Tibial artery (tissue), 4 donors: Measurements from ENCODE around the gene CLDN24.

Experiments used
- DNase-seq, 2 donors: peaks; one replicate each; pipeline ENCODE4 v3.0.0-alpha.2; 2019
- H3K27ac ChIP-seq, 2 donors: fragments of 200-600 bp; sonication (generic) in 1 of 2; 1 replicate in 1 of 2; 2 replicates in 1 of 2; pipeline ENCODE4 v1.5.1; 2018 to 2019; ENCODE audit warnings: mild to moderate bottlenecking in 1 of 2
- H3K27me3 ChIP-seq, 2 donors: fragments of 200-600 bp; sonication (generic) in 1 of 2; one replicate each; pipeline versions ENCODE4 v1.5.1 to v1.6.0; 2016 to 2019
- H3K36me3 ChIP-seq, 3 donors: fragments of 200-600 bp; sonication (generic) in 2 of 3; one replicate each; pipeline ENCODE4 v1.5.1; 2016 to 2019; ENCODE audit warnings: mild to moderate bottlenecking in 2 of 3
- H3K4me1 ChIP-seq, 4 donors: fragments of 200-600 bp; sonication (generic) in 2 of 4; 1 replicate in 3 of 4; 2 replicates in 1 of 4; pipeline ENCODE4 v1.5.1; 2016 to 2019
- H3K4me3 ChIP-seq, 2 donors: fragments of 200-600 bp; sonication (generic) in 1 of 2; 1 replicate in 1 of 2; 2 replicates in 1 of 2; pipeline ENCODE4 v1.5.1; 2018 to 2019; ENCODE audit warnings: mild to moderate bottlenecking in 2 of 2
- H3K9me3 ChIP-seq, 3 donors: fragments of 200-600 bp; sonication (generic) in 1 of 3; one replicate each; pipeline ENCODE4 v1.5.1; 2016 to 2019
- intact Hi-C: fragments of 100-400 bp; cut with DNase I; formaldehyde crosslinking; loops from one replicate; pipeline ENCODE4 v1.15.0; 2023; ENCODE audit warnings: low total_unique reads
- TF ChIP-seq, protein P1 (sequence below), 2 experiments: fragments of 200-600 bp in 1 of 2; fragments of 450-650 bp in 1 of 2; IDR thresholded peaks; one replicate each; pipeline ENCODE4 v1.5.1; 2017 to 2019; ENCODE audit warnings: antibody characterized with exemption in 2 of 2, mild to moderate bottlenecking in 1 of 2, moderate library complexity in 1 of 2

The CLDN24 gene

GRCh38 chr4:183314336-183314735 lies 7.9 kb downstream of the CLDN24 start:
- DNase-seq, result no peak
- H3K36me3 ChIP-seq, result peaks cover 33 to 57% (median 46%) of the 10 kb centered on the region in 3 donors
- no peaks in the 10 kb centered on the region for H3K27me3 ChIP-seq
- H3K4me1 ChIP-seq, result no peaks in the 10 kb centered on the region
- TF ChIP-seq, protein P1, sequence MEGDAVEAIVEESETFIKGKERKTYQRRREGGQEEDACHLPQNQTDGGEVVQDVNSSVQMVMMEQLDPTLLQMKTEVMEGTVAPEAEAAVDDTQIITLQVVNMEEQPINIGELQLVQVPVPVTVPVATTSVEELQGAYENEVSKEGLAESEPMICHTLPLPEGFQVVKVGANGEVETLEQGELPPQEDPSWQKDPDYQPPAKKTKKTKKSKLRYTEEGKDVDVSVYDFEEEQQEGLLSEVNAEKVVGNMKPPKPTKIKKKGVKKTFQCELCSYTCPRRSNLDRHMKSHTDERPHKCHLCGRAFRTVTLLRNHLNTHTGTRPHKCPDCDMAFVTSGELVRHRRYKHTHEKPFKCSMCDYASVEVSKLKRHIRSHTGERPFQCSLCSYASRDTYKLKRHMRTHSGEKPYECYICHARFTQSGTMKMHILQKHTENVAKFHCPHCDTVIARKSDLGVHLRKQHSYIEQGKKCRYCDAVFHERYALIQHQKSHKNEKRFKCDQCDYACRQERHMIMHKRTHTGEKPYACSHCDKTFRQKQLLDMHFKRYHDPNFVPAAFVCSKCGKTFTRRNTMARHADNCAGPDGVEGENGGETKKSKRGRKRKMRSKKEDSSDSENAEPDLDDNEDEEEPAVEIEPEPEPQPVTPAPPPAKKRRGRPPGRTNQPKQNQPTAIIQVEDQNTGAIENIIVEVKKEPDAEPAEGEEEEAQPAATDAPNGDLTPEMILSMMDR (IDR thresholded peaks at IDR 0.05), result no peak
- intact Hi-C loops, result no loop called here
- H3K27ac ChIP-seq, result no peak overlapping the region
- no peaks in the 10 kb centered on the region for H3K9me3 ChIP-seq
- H3K4me3 ChIP-seq, result no peak overlapping the region

GRCh38 chr4:183312841-183313240 lies 9.4 kb downstream of the CLDN24 start:
- DNase-seq, result no peak
- no peaks in the 10 kb centered on the region for H3K9me3 ChIP-seq

DNA sequence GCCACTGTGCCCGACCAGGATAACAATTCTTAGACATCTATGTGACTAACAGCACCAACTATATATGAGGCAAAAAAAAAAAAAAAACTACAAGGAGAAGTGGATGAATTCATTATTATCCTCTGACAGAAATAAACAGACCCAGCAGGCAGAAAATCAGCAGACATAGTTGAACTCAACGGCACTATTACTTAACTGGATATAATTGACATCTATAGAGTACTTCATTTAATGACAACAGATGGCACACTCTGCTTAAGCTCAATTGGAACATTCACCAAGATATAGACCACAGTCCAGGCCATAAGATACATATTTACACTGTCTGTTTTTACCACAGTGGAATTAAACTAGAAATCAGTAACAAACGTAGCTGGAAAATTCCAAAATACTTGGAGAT lies 15.4 kb downstream of the CLDN24 start:
- TF ChIP-seq, protein P1 (IDR thresholded peaks at IDR 0.05), result no peak
- no peak overlapping the region for H3K4me3 ChIP-seq
- no peak overlapping the region for H3K27ac ChIP-seq
- intact Hi-C loops, result no loop called here
- H3K36me3 ChIP-seq, result peaks cover 0 to 20% (median 16%) of the 10 kb centered on the region in 3 donors
- no peaks in the 10 kb centered on the region for H3K27me3 ChIP-seq
- no peaks in the 10 kb centered on the region for H3K4me1 ChIP-seq
- H3K9me3 ChIP-seq, result no peaks in the 10 kb centered on the region
- DNase-seq, result no peak

More at GRCh38 chr4:183312841-183313240, 9.4 kb downstream of the CLDN24 start:
- TF ChIP-seq, protein P1 (IDR thresholded peaks at IDR 0.05), result no peak
- Histone ChIP-seq H3K4me1 (no peaks in the 10 kb centered on the region), H3K36me3 (peaks cover 33 to 48% (median 44%) of the 10 kb centered on the region in 3 donors), H3K27ac (no peak overlapping the region), H3K27me3 (no peaks in the 10 kb centered on the region), H3K4me3 (no peak overlapping the region)
- intact Hi-C loops, result no loop called here

DNA sequence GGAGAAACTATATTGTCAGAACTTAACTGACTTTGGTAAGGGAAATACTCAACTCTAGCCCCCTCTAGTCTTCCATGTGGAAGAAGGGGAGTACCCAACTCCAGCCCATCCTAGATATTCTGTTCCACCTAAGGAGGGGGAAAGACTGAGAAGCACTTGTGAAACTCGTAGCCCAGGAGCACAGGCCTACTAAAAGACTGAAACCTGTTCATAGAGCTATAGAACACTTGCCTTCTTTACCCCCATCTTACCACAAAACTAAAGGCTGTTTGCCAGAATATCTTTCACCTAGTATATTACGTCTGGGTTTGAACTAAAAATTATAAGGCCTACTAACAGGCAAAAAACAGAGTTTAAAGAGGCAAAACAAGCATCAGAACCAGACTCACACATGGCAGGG lies 17.7 kb downstream of the CLDN24 start:
- Histone ChIP-seq H3K4me3 (no peak overlapping the region), H3K4me1 (no peaks in the 10 kb centered on the region), H3K9me3 (no peaks in the 10 kb centered on the region), H3K27ac (no peak overlapping the region), H3K27me3 (no peaks in the 10 kb centered on the region), H3K36me3 (peaks cover 7 to 19% (median 16%) of the 10 kb centered on the region in 3 donors)
- TF ChIP-seq, protein P1 (IDR thresholded peaks at IDR 0.05), result no peak
- intact Hi-C loops, result no loop called here
- DNase-seq, result no peak

DNA sequence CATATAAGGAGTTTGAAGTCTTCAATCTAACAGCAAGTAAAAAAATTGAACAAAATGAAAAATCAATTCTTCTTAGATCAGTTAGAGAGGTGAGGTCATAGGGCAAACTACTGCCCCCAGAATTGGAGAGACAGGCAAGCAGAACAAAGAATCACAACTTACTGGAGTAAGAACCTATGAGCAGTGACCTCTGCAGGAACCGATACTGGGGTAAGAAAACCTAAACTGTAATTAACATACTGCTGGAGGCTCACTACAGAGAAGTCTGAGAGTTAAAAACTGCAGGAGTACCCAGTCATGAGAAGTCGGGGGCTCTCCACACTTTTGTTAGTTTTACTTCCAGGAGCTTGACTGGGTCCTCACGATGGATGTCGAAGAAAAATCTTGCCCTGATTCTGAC lies 18.2 kb downstream of the CLDN24 start:
- Histone ChIP-seq H3K27me3 (no peaks in the 10 kb centered on the region), H3K27ac (no peak overlapping the region), H3K4me1 (no peaks in the 10 kb centered on the region), H3K36me3 (peaks cover 11 to 19% (median 16%) of the 10 kb centered on the region in 3 donors), H3K4me3 (no peak overlapping the region), H3K9me3 (no peaks in the 10 kb centered on the region)
- TF ChIP-seq, protein P1 (IDR thresholded peaks at IDR 0.05), result no peak
- no peak for DNase-seq
- intact Hi-C loops, result no loop called here

DNA sequence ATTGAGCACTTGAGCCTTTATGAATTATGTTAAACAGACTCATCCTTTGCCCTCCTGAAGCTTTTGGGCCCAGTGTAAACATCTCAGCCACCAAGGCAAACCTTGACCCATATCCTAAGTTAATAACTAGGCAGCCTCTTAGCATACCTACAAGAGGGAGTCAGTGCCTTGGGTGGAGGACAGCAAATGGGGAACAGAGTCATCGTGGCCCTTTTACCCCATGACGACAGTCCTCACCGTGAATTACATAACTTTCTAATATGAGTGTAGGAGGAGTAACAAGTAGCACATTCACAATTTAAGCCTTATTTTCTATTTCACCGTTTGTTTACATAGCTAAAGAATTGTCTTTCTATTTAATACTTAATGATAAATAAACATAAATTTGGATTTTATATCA lies 18.9 kb downstream of the CLDN24 start:
- TF ChIP-seq, protein P1 (IDR thresholded peaks at IDR 0.05), result no peak
- no peak for DNase-seq
- no peak overlapping the region for H3K4me3 ChIP-seq
- no peak overlapping the region for H3K27ac ChIP-seq
- H3K27me3 ChIP-seq, result no peaks in the 10 kb centered on the region
- H3K36me3 ChIP-seq, result peaks cover 16 to 19% (median 19%) of the 10 kb centered on the region in 3 donors
- no peaks in the 10 kb centered on the region for H3K9me3 ChIP-seq
- H3K4me1 ChIP-seq, result no peaks in the 10 kb centered on the region
- intact Hi-C loops, result no loop called here
